ENCODE measurements around the gene CERS4. TPM values are rescaled to one million over a fixed set of nuclear protein-coding genes. Genes with fewer than 3 reads are reported as not detected.

The CERS4 gene
- total RNA-seq, 1 donor from 2014 or later = 81.5 TPM

GRCh38 chr19:8305798-8306197 lies 96.6 kb downstream of the CERS4 start:
- H3K27me3 ChIP-seq = no peaks in the 10 kb centered on the region
- no peak overlapping the region for H3K27ac ChIP-seq
- intact Hi-C loops (cut with DNase I) = no loop called here
- H3K9me3 ChIP-seq = no peaks in the 10 kb centered on the region
- H3K36me3 ChIP-seq = peaks cover 0 to 13% of the 10 kb centered on the region in 2 donors
- no peak for TF ChIP-seq POLR2AphosphoS5 (IDR thresholded peaks at IDR 0.05; ENCODE audit: insufficient read depth in 1 of 2, low read depth in 1 of 2)
- TF ChIP-seq POLR2A (IDR thresholded peaks at IDR 0.05) = no peak
- TF ChIP-seq CTCF (IDR thresholded peaks at IDR 0.05) = no peak
- H3K4me1 ChIP-seq = peaks cover 32% of the 10 kb centered on the region
- DNase-seq (ENCODE audit: extremely low spot score in 2 of 2) = no peak
- no peak overlapping the region for H3K4me3 ChIP-seq

GRCh38 chr19:8306235-8307054 lies 97.3 kb downstream of the CERS4 start:
- Histone ChIP-seq H3K4me3 (no peak overlapping the region), H3K27me3 (no peaks in the 10 kb centered on the region), H3K36me3 (peaks cover 0 to 19% of the 10 kb centered on the region in 2 donors), H3K9me3 (no peaks in the 10 kb centered on the region), H3K27ac (no peak overlapping the region), H3K4me1 (peaks cover 33% of the 10 kb centered on the region)
- no peak for DNase-seq (ENCODE audit: extremely low spot score in 2 of 2)
- TF ChIP-seq POLR2A (IDR thresholded peaks at IDR 0.05) (no peak), POLR2AphosphoS5 (IDR thresholded peaks at IDR 0.05; ENCODE audit: insufficient read depth in 1 of 2, low read depth in 1 of 2) (no peak), CTCF (IDR thresholded peaks at IDR 0.05) (no peak)
- intact Hi-C loops (cut with DNase I) = no loop called here

- DNase-seq (ENCODE audit: extremely low spot score in 2 of 2) = no peak
- intact Hi-C loops (cut with DNase I) = no loop called here
- Histone ChIP-seq H3K9me3 (no peaks in the 10 kb centered on the region), H3K27ac (peak overlapping the region; percentile 66), H3K4me3 (peak overlapping the region; percentile 44 to 68), H3K4me1 (peaks cover 41% of the 10 kb centered on the region), H3K36me3 (peaks cover 0 to 28% of the 10 kb centered on the region in 2 donors), H3K27me3 (no peaks in the 10 kb centered on the region)
- TF ChIP-seq POLR2A (IDR thresholded peaks at IDR 0.05) (no peak), CTCF (IDR thresholded peaks at IDR 0.05) (no peak), POLR2AphosphoS5 (IDR thresholded peaks at IDR 0.05; ENCODE audit: insufficient read depth in 1 of 2, low read depth in 1 of 2) (no peak)
These were observed 98.3 kb downstream of the CERS4 start for GRCh38 chr19:8307400-8307964.

GRCh38 chr19:8307965-8308866 lies 99.0 kb downstream of the CERS4 start, which contains the start of gene CD320:
Gene CD320, minus strand, starts transcription at chr19:8308358. Its CDS starts 68 bp downstream, at chr19:8308290.
- Histone ChIP-seq H3K27me3 (no peaks in the 10 kb centered on the region), H3K4me3 (peak within 1 kb of the TSS; percentile 44 to 68), H3K4me1 (peaks cover 41% of the 10 kb centered on the region), H3K27ac (peak within 1 kb of the TSS; percentile 66), H3K9me3 (no peaks in the 10 kb centered on the region), H3K36me3 (peaks cover 0 to 28% of the 10 kb centered on the region in 2 donors)
- peak; percentile 50 to 73 for TF ChIP-seq POLR2AphosphoS5 (IDR thresholded peaks at IDR 0.05; ENCODE audit: insufficient read depth in 1 of 2, low read depth in 1 of 2)
- peak in 1 of 2 donors; percentile 14 for TF ChIP-seq POLR2A (IDR thresholded peaks at IDR 0.05)
- TF ChIP-seq CTCF (IDR thresholded peaks at IDR 0.05) = no peak
- intact Hi-C loops (cut with DNase I) = no loop called here
- no peak for DNase-seq (ENCODE audit: extremely low spot score in 2 of 2)

Measured in vagina (tissue), 2 donors.